AG09309 (cell line): ENCODE measurements around the gene WDR20.

Source experiments
- DNase-seq: peaks from one replicate; pipeline ENCODE4 v3.0.0-alpha.2; 2010; ENCODE audit warnings: low read depth
- H3K4me3 ChIP-seq: 2 replicates; pipeline ENCODE4 v1.5.1; 2011; ENCODE audit warnings: mild to moderate bottlenecking, low read depth, low read length, moderate library complexity; ENCODE audit not compliant: control insufficient read depth
- CTCF ChIP-seq: IDR thresholded peaks from 2 replicates; pipeline ENCODE4 v1.5.1; 2011; ENCODE audit warnings: mild to moderate bottlenecking, low read depth, low read length, inconsistent platforms; ENCODE audit not compliant: insufficient read depth, control insufficient read depth; ENCODE audit errors: missing control alignments

The WDR20 gene

GRCh38 chr14:102225386-102225785, 85.7 kb downstream of the WDR20 start:
- DNase-seq, result no peak
- no peak overlapping the region for H3K4me3 ChIP-seq
- TF ChIP-seq CTCF, result no peak

- DNase-seq, result no peak
- no peak overlapping the region for H3K4me3 ChIP-seq
- TF ChIP-seq CTCF, result no peak
Observed at GRCh38 chr14:102225936-102226335, 86.2 kb downstream of the WDR20 start.

- no peak for TF ChIP-seq CTCF
- no peak for DNase-seq
Observed at GRCh38 chr14:102226356-102227125, 86.8 kb downstream of the WDR20 start.

GRCh38 chr14:102227184-102227964, 87.7 kb downstream of the WDR20 start:
- no peak overlapping the region for H3K4me3 ChIP-seq
- DNase-seq, result no peak
- no peak for TF ChIP-seq CTCF

More at GRCh38 chr14:102226356-102227125, 86.8 kb downstream of the WDR20 start:
- H3K4me3 ChIP-seq, result no peak overlapping the region

GRCh38 chr14:102229071-102229738, 89.5 kb downstream of the WDR20 start:
- no peak for TF ChIP-seq CTCF
- DNase-seq, result no peak

GRCh38 chr14:102229739-102230092, 90.0 kb downstream of the WDR20 start:
- TF ChIP-seq CTCF, result no peak
- DNase-seq, result no peak
- H3K4me3 ChIP-seq, result no peak overlapping the region

More at GRCh38 chr14:102229071-102229738, 89.5 kb downstream of the WDR20 start:
- no peak overlapping the region for H3K4me3 ChIP-seq
